GM20000 (cell line): ENCODE measurements around the gene FAM156A.
"Not testable (repeated sequence)": the region's sequence is repeated elsewhere in the genome, so short reads cannot be mapped to it uniquely, and the experiment has no call there.

Source experiments
- DNase-seq: peaks from one replicate; pipeline ENCODE4 v3.0.0; 2012; ENCODE audit warnings: low spot score
- CTCF ChIP-seq: IDR thresholded peaks from 2 replicates; pipeline ENCODE4 v1.5.1; 2012; ENCODE audit warnings: mild to moderate bottlenecking, control low read depth; ENCODE audit errors: extremely low read depth, missing control alignments

FAM156A gene, protein sequence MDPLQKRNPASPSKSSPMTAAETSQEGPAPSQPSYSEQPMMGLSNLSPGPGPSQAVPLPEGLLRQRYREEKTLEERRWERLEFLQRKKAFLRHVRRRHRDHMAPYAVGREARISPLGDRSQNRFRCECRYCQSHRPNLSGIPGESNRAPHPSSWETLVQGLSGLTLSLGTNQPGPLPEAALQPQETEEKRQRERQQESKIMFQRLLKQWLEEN

DNA sequence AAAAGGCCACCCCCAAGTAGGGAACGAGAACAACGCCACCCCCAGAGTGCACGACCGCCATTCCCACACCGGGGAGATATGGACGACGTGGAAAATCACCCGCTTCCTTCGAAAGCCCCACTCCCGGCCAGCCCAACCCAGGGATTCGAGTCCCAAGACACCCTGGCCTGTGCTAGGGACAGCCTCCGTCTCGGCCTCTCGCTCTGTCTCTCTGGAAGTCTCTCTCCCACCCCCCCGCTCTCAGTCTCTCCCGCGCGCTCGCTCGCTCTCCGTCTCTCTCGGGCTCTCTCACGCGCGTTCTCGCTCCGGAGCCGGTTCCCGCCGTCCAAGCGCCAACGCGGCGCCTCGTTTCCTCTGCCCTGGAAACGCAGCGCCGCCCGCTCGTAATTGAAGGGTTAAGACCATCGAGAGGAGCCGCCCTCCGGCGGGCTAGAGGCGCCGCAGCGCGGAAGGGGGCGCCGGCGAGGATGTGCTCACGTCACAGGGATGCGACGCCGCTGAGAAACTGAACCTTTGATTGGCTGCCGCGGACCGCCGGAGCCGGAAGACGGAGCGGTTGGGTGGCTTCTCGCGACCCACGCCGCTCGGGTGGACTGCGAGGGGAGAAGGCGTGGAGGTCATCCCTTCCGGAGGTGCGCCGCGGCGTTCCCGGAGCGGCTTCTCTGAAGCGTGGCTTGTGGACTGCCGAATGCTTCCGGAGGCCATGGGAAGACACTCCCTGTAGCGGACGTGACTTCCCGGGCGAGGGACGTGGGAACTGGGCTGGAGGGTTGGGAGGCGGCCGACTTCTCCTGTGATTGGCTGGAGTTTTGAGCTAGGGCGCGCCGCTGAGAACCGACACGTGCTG, at the start of gene FAM156A:
Gene FAM156A, minus strand, starts transcription at position 406 of the 847 bp plus-strand sequence. CDS start 9,930 bp downstream, outside the sequence.
- DNase-seq: not testable (repeated sequence)

DNA sequence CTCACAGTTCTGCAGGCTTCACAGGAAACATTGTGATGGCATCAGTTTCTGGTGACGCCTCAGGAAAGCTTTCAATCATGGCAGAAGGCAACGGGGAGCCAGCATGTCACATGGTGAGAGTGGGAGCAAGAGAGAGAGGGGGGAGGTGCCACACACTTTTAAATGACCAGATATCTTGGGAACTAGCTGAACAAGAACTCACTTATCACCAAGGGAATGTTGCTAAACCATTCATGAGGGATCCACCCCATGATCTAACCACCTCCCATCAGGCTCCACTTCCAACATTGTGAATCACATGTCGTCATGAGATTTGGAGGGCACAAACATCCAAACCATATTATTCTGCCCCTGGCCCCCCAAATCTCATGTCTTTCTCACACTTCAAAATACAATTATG, 47.0 kb upstream of the FAM156A start:
- DNase-seq: no peak

DNA sequence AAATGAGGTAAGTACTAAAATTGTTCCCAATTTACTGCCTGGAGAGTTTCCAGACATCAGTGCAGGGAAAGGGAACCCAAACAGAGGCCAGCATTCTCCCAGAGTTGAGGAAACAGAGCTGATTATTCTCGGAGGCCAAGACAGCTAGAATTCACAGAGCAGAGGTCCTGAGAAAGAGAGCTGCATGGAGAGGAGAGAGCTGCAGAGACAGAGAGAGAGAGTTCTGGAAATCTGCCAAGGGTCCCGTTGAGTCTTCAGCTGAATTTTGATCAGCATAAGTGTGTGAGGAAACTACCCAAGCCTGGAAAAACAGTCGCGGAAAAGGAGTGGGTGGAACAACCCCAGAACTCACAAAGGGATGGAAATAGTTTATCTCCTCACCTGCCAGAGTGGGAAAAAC, 46.5 kb upstream of the FAM156A start:
- no peak for DNase-seq

More for the DNA sequence above, 47.0 kb upstream of the FAM156A start:
- TF ChIP-seq CTCF: no peak

DNA sequence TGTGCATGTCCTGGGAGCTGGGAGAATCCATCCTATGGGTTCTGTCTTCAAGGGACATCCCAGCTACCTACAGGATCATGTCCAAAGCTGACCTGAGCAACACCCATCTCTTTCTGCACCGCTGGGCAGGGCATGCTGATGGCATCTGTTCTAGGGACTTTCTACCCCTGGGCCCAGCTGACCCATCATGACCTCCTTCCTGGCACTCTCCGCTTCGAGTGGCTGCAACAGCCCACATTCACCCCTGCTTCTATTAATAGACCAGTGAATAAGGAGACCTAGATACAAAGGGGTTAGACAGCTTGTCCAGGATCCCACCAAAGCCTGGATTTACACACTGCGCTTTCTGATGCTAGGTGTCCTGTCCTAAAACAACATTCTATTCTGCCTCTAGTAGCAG, 45.7 kb upstream of the FAM156A start:
- no peak for DNase-seq

More for the DNA sequence above, 46.5 kb upstream of the FAM156A start:
- TF ChIP-seq CTCF: no peak

GRCh38 chrX:53003111-53003510, 44.8 kb upstream of the FAM156A start:
- no peak for TF ChIP-seq CTCF
- DNase-seq: no peak

More for the DNA sequence above, 45.7 kb upstream of the FAM156A start:
- TF ChIP-seq CTCF: no peak

GRCh38 chrX:53001958-53002357, 43.6 kb upstream of the FAM156A start:
- no peak for TF ChIP-seq CTCF
- no peak for DNase-seq

GRCh38 chrX:53000447-53001135, 42.3 kb upstream of the FAM156A start:
- DNase-seq: no peak
- TF ChIP-seq CTCF: no peak
